ENCODE results near the gene LSM5. TPM values are rescaled to one million over a fixed set of nuclear protein-coding genes. Genes with fewer than 3 reads are reported as not detected.
"Not testable (repeated sequence)": the region's sequence is repeated elsewhere in the genome, so short reads cannot be mapped to it uniquely, and the experiment has no call there.

Gene LSM5
- total RNA-seq, 1 donor from 2014 or later, result 35.5 TPM

GRCh38 chr7:32506266-32507054 lies 16.3 kb upstream of the LSM5 start:
- H3K27ac Mint-ChIP-seq (ENCODE audit: unreplicated experiment), result peak overlapping the region; percentile 87
- DNase-seq (ENCODE audit: extremely low spot score, unreplicated experiment), result peak; percentile 8
- H3K4me1 Mint-ChIP-seq (ENCODE audit: unreplicated experiment), result peaks cover 22% of the 10 kb centered on the region
- peaks cover 3% of the 10 kb centered on the region for H3K36me3 Mint-ChIP-seq (ENCODE audit: unreplicated experiment)
- no peaks in the 10 kb centered on the region for H3K9me3 Mint-ChIP-seq (ENCODE audit: unreplicated experiment)
- peak overlapping the region; percentile 42 for H3K4me3 Mint-ChIP-seq (ENCODE audit: unreplicated experiment)
- TF ChIP-seq, protein P1, sequence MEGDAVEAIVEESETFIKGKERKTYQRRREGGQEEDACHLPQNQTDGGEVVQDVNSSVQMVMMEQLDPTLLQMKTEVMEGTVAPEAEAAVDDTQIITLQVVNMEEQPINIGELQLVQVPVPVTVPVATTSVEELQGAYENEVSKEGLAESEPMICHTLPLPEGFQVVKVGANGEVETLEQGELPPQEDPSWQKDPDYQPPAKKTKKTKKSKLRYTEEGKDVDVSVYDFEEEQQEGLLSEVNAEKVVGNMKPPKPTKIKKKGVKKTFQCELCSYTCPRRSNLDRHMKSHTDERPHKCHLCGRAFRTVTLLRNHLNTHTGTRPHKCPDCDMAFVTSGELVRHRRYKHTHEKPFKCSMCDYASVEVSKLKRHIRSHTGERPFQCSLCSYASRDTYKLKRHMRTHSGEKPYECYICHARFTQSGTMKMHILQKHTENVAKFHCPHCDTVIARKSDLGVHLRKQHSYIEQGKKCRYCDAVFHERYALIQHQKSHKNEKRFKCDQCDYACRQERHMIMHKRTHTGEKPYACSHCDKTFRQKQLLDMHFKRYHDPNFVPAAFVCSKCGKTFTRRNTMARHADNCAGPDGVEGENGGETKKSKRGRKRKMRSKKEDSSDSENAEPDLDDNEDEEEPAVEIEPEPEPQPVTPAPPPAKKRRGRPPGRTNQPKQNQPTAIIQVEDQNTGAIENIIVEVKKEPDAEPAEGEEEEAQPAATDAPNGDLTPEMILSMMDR (IDR thresholded peaks at IDR 0.05), result no peak
- H3K27me3 Mint-ChIP-seq (ENCODE audit: unreplicated experiment), result no peaks in the 10 kb centered on the region

DNA sequence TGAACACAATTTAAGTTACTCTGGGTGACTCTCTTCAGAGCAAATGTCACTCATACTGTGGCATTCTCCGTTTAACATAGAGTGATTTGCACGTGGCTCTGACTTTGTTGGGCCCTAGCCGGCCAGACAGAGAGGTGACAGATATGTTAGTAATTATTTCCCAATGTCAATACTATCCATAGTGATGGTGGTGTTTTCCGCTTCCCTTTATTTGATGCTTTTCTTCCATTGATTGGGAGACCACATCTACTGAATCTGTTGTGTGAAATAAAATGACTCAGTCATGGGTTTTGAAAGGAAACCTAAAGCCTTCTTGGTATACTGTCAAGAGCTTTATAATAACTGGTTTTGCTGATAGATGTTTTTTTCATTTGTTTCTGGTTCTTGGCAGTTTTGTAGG lies 12.5 kb upstream of the LSM5 start:
- Mint-ChIP-seq H3K27me3 (ENCODE audit: unreplicated experiment) (no peaks in the 10 kb centered on the region), H3K9me3 (ENCODE audit: unreplicated experiment) (no peaks in the 10 kb centered on the region), H3K4me1 (ENCODE audit: unreplicated experiment) (peaks cover 35% of the 10 kb centered on the region), H3K4me3 (ENCODE audit: unreplicated experiment) (no peak overlapping the region), H3K27ac (ENCODE audit: unreplicated experiment) (no peak overlapping the region), H3K36me3 (ENCODE audit: unreplicated experiment) (peaks cover under 1% of the 10 kb centered on the region)
- DNase-seq (ENCODE audit: extremely low spot score, unreplicated experiment), result no peak
- TF ChIP-seq, protein P1 (IDR thresholded peaks at IDR 0.05), result no peak

GRCh38 chr7:32501522-32501921 lies 11.3 kb upstream of the LSM5 start:
- DNase-seq (ENCODE audit: extremely low spot score, unreplicated experiment), result no peak
- TF ChIP-seq, protein P1 (IDR thresholded peaks at IDR 0.05), result no peak
- Mint-ChIP-seq H3K27me3 (ENCODE audit: unreplicated experiment) (no peaks in the 10 kb centered on the region), H3K36me3 (ENCODE audit: unreplicated experiment) (peaks cover 2% of the 10 kb centered on the region), H3K9me3 (ENCODE audit: unreplicated experiment) (no peaks in the 10 kb centered on the region), H3K4me3 (ENCODE audit: unreplicated experiment) (no peak overlapping the region), H3K27ac (ENCODE audit: unreplicated experiment) (peak overlapping the region; percentile 0), H3K4me1 (ENCODE audit: unreplicated experiment) (peaks cover 43% of the 10 kb centered on the region)

DNA sequence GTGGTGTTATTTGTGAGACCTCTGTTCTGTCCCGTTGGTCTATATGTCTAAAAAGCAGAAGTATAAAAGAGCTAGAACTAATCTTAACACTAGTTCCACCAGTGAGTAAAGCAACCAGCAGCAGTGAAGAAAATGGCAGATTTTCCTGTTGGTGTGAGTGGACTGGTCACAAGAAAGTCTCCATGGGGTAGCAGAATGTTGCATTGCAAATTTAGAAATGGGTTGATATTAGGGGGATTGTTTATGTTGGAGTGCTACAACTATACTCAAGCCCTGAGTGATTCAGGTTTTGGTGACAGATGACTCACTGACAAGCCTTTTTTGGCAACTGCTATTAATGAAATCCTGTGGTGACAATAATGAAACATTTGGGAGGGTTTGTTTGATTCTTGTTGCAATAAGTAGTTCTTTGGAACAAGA lies 10.8 kb upstream of the LSM5 start:
- Mint-ChIP-seq H3K4me3 (ENCODE audit: unreplicated experiment) (no peak overlapping the region), H3K4me1 (ENCODE audit: unreplicated experiment) (peaks cover 44% of the 10 kb centered on the region), H3K27ac (ENCODE audit: unreplicated experiment) (peak overlapping the region; percentile 66), H3K9me3 (ENCODE audit: unreplicated experiment) (no peaks in the 10 kb centered on the region), H3K27me3 (ENCODE audit: unreplicated experiment) (no peaks in the 10 kb centered on the region), H3K36me3 (ENCODE audit: unreplicated experiment) (peaks cover 2% of the 10 kb centered on the region)
- TF ChIP-seq, protein P1 (IDR thresholded peaks at IDR 0.05), result no peak
- DNase-seq (ENCODE audit: extremely low spot score, unreplicated experiment), result no peak

- not testable (repeated sequence) for H3K36me3 Mint-ChIP-seq (ENCODE audit: unreplicated experiment); H3K9me3 Mint-ChIP-seq (ENCODE audit: unreplicated experiment); H3K4me3 Mint-ChIP-seq (ENCODE audit: unreplicated experiment); H3K27ac Mint-ChIP-seq (ENCODE audit: unreplicated experiment); H3K27me3 Mint-ChIP-seq (ENCODE audit: unreplicated experiment); DNase-seq (ENCODE audit: extremely low spot score, unreplicated experiment)
- peaks cover 42% of the 10 kb centered on the region for H3K4me1 Mint-ChIP-seq (ENCODE audit: unreplicated experiment)
Measured at GRCh38 chr7:32500216-32500615, 10.0 kb upstream of the LSM5 start.

GRCh38 chr7:32499755-32500154 lies 9.6 kb upstream of the LSM5 start:
- not testable (repeated sequence) for DNase-seq (ENCODE audit: extremely low spot score, unreplicated experiment); H3K36me3 Mint-ChIP-seq (ENCODE audit: unreplicated experiment); H3K27me3 Mint-ChIP-seq (ENCODE audit: unreplicated experiment); H3K9me3 Mint-ChIP-seq (ENCODE audit: unreplicated experiment); H3K27ac Mint-ChIP-seq (ENCODE audit: unreplicated experiment); H3K4me3 Mint-ChIP-seq (ENCODE audit: unreplicated experiment)
- H3K4me1 Mint-ChIP-seq (ENCODE audit: unreplicated experiment), result peaks cover 42% of the 10 kb centered on the region
